ENCODE measurements around the gene NHLRC3. TPM values are rescaled to one million over a fixed set of nuclear protein-coding genes. Genes with fewer than 3 reads are reported as not detected.

Gene NHLRC3
- total RNA-seq, 3 donors from 2014 or later = 20.9 to 37.0 (median 33.5) TPM

DNA sequence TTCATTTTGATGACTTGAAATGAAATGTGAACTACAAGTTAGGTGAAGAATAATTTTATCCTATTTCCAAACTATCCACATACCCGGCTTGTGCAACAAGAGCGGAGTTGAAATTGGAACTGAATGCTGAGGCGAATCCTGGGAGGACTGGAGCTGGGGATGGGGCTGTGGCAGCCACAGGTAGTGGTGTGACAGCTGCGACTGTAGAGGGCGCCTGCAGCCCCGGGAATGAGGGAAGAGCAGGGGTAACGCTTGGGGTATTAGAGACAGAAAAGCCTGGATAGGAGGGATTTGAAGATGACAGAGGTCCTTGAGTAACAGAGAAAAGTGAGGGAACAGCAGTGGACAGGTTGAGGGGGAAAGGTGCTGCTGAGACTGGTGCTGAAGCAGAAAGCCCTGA lies 25.6 kb upstream of the NHLRC3 start:
- H3K4me3 ChIP-seq = no peak overlapping the region
- no peaks in the 10 kb centered on the region for H3K9me3 ChIP-seq
- TF ChIP-seq CTCF (IDR thresholded peaks at IDR 0.05) = no peak
- DNase-seq = peak in 1 of 3 donors; percentile 24
- peak; percentile 41 for ATAC-seq
- intact Hi-C loops (cut with DNase I, micrococcal nuclease) = no loop called here
- H3K4me1 ChIP-seq (ENCODE audit: low read depth) = no peaks in the 10 kb centered on the region
- peaks cover 4% of the 10 kb centered on the region for H3K36me3 ChIP-seq (ENCODE audit: low read depth)

GRCh38 chr13:39013462-39013861 lies 24.8 kb upstream of the NHLRC3 start:
- ATAC-seq (no peak), DNase-seq (no peak)
- TF ChIP-seq CTCF (IDR thresholded peaks at IDR 0.05) = no peak
- Histone ChIP-seq H3K4me3 (no peak overlapping the region), H3K9me3 (no peaks in the 10 kb centered on the region), H3K4me1 (ENCODE audit: low read depth) (no peaks in the 10 kb centered on the region), H3K36me3 (ENCODE audit: low read depth) (peaks cover 4% of the 10 kb centered on the region)
- intact Hi-C loops (cut with DNase I, micrococcal nuclease) = no loop called here

- Histone ChIP-seq H3K4me3 (no peak overlapping the region), H3K9me3 (no peaks in the 10 kb centered on the region), H3K4me1 (ENCODE audit: low read depth) (no peaks in the 10 kb centered on the region), H3K36me3 (ENCODE audit: low read depth) (peaks cover 4% of the 10 kb centered on the region)
- peak; percentile 31 for ATAC-seq
- no peak for TF ChIP-seq CTCF (IDR thresholded peaks at IDR 0.05)
- intact Hi-C loops (cut with DNase I, micrococcal nuclease) = no loop called here
- DNase-seq = no peak
Observed at GRCh38 chr13:39016087-39016486, 22.2 kb upstream of the NHLRC3 start.

DNA sequence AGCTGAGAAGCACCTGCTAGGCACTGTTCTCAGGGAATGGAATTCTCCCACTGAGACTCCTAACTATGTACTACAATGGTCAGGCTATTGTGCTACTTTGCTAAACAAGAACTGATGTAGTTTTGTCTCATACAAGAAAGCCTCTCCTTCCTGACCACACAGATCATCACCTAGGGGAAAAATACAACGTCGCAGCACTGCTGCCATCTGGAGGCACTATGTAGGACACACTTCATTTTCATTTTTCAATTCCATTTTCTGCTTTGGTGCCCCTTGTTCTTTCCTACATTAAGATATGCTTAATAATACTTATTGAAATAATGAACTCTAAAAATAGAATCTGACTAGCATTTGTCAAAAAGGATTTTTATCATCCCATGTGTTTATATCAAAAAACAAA lies 21.5 kb upstream of the NHLRC3 start:
- intact Hi-C loops (cut with DNase I, micrococcal nuclease) = no loop called here
- no peaks in the 10 kb centered on the region for H3K4me1 ChIP-seq (ENCODE audit: low read depth)
- peak; percentile 77 for ATAC-seq
- TF ChIP-seq CTCF (IDR thresholded peaks at IDR 0.05) = peak; percentile 31
- H3K36me3 ChIP-seq (ENCODE audit: low read depth) = peaks cover 4% of the 10 kb centered on the region
- no peaks in the 10 kb centered on the region for H3K9me3 ChIP-seq
- peak in 1 of 3 donors; percentile 41 for DNase-seq
- no peak overlapping the region for H3K4me3 ChIP-seq

DNA sequence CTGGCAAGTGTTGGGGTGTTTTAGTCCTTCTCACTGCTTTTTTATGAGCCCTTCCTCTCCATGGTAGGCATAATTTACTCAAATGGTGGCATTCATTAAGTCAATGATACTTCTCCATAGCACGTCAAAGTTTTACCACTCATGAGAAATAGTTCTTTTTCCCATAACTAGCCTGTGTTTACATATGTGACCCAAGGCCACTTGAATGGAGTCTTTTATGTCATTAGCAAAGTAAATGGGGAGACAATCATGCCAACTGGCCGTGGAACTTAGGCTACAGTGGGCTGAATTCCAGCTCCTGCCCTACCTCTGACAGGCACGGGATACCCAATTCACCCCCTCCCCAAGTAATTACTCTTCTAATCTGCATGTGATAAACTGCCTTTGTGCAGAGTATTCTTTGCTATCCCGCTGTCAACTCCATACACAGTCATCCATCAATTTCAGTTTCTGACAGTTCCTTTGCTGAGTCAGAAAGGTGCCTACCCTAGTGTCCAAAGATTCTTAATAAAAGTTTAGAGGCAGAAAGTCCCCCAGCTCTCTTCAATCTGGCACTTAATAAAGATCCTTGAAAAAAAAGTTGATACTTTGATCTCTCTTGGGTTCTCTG lies 17.3 kb upstream of the NHLRC3 start:
- no peak for TF ChIP-seq CTCF (IDR thresholded peaks at IDR 0.05)
- peaks cover 27% of the 10 kb centered on the region for H3K4me1 ChIP-seq (ENCODE audit: low read depth)
- H3K36me3 ChIP-seq (ENCODE audit: low read depth) = peaks cover 4% of the 10 kb centered on the region
- no peak overlapping the region for H3K4me3 ChIP-seq
- DNase-seq (no peak), ATAC-seq (no peak)
- intact Hi-C loops (cut with DNase I, micrococcal nuclease) = no loop called here
- no peaks in the 10 kb centered on the region for H3K9me3 ChIP-seq

DNA sequence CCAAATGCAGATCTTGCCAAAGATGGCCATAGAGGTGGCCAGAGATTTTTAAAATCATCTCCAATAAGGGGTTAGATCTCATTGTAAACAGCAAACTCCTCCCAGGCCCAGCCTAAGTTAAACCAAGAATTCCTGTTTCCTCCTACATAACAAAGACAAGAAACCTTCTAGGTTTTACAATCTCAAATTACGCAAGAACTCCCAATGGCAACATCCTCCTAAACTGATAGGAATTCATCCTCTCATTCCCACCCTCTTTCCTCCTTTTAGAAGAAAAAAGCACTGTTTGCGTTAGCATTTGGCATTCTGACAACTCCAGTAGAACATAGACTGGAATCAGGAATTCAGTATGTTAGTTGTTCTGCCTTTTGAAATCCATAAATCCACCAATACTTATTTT lies 14.9 kb upstream of the NHLRC3 start:
- Histone ChIP-seq H3K4me1 (ENCODE audit: low read depth) (peaks cover 27% of the 10 kb centered on the region), H3K36me3 (ENCODE audit: low read depth) (no peaks in the 10 kb centered on the region), H3K9me3 (no peaks in the 10 kb centered on the region), H3K4me3 (no peak overlapping the region)
- DNase-seq (no peak), ATAC-seq (peak; percentile 60)
- intact Hi-C loops (cut with DNase I, micrococcal nuclease) = no loop called here
- TF ChIP-seq CTCF (IDR thresholded peaks at IDR 0.05) = no peak

Data from mucosa of descending colon (tissue), 3 donors.